Loucy (cell line): ENCODE data around the gene CDKN2D.
A peak's percentile ranks its signal among the peaks of the same experiment; 100 is the strongest.

Source experiments
- H2AFZ ChIP-seq: fragments of 200-600 bp; sonication (generic); 2 replicates; pipeline ENCODE4 v1.6.0; 2016; ENCODE audit warnings: antibody characterized with exemption, mild to moderate bottlenecking, low read length, moderate library complexity
- H3F3A ChIP-seq: fragments of 200-600 bp; 2 replicates; pipeline ENCODE4 v1.6.0; 2016; ENCODE audit warnings: antibody characterized with exemption, low read depth, mild to moderate bottlenecking
- H3K27me3 ChIP-seq: fragments of 200-600 bp; sonication (generic); 2 replicates; pipeline ENCODE4 v1.6.1; 2014; ENCODE audit warnings: low read length, mild to moderate bottlenecking; ENCODE audit not compliant: insufficient read depth, poor library complexity, severe bottlenecking
- H3K36me3 ChIP-seq: fragments of 200-600 bp; sonication (generic); 2 replicates; pipeline ENCODE4 v1.6.1; 2016; ENCODE audit warnings: low read length; ENCODE audit not compliant: insufficient read depth
- H3K4me1 ChIP-seq: fragments of 200-600 bp; sonication (generic); 2 replicates; pipeline ENCODE4 v1.5.1; 2014; ENCODE audit warnings: low read length, mild to moderate bottlenecking; ENCODE audit not compliant: insufficient read depth, poor library complexity, severe bottlenecking
- H3K4me2 ChIP-seq: fragments of 200-600 bp; sonication (generic); 2 replicates; pipeline ENCODE4 v1.6.0; 2014; ENCODE audit warnings: antibody characterized with exemption, low read length, low read depth, mild to moderate bottlenecking; ENCODE audit not compliant: poor library complexity, severe bottlenecking
- H3K4me3 ChIP-seq: fragments of 200-600 bp; sonication (generic); 2 replicates; pipeline ENCODE4 v1.5.1; 2014; ENCODE audit warnings: low read length, mild to moderate bottlenecking, mixed read lengths; ENCODE audit not compliant: poor library complexity, severe bottlenecking
- H3K79me2 ChIP-seq: fragments of 200-600 bp; sonication (generic); 2 replicates; pipeline ENCODE4 v1.6.1; 2014; ENCODE audit warnings: low read length; ENCODE audit not compliant: insufficient read depth
- H3K9ac ChIP-seq: fragments of 200-600 bp; sonication (generic); 2 replicates; pipeline ENCODE4 v1.6.0; 2014; ENCODE audit warnings: mild to moderate bottlenecking, low read depth, low read length, moderate library complexity; ENCODE audit not compliant: poor library complexity, severe bottlenecking
- H3K9me2 ChIP-seq: fragments of 200-600 bp; sonication (generic); replicated peaks from 2 replicates; pipeline ENCODE4 v1.6.1; 2016; ENCODE audit warnings: low read depth, low read length, mixed read lengths
- H3K9me3 ChIP-seq: fragments of 200-600 bp; sonication (generic); 2 replicates; pipeline ENCODE4 v1.6.1; 2014; ENCODE audit warnings: mild to moderate bottlenecking, antibody characterized with exemption, low read length, low read depth; ENCODE audit not compliant: insufficient read depth
- H4K20me1 ChIP-seq: fragments of 200-600 bp; sonication (generic); 2 replicates; pipeline ENCODE4 v1.6.0; 2014; ENCODE audit warnings: antibody characterized with exemption, low read length, mild to moderate bottlenecking; ENCODE audit not compliant: insufficient read depth, poor library complexity, severe bottlenecking
- EZH2phosphoT487 ChIP-seq: fragments of 200-600 bp; IDR thresholded peaks from 2 replicates; pipeline ENCODE4 v1.6.1; 2018; ENCODE audit warnings: antibody characterized with exemption, mild to moderate bottlenecking, moderate library complexity, borderline replicate concordance
- TF ChIP-seq, protein P1 (sequence below): fragments of 200-600 bp; sonication (generic); conservative IDR thresholded peaks from 2 replicates; pipeline ENCODE4 v1.5.1; 2014; ENCODE audit warnings: mild to moderate bottlenecking, antibody characterized with exemption, low read length

The CDKN2D gene

DNA sequence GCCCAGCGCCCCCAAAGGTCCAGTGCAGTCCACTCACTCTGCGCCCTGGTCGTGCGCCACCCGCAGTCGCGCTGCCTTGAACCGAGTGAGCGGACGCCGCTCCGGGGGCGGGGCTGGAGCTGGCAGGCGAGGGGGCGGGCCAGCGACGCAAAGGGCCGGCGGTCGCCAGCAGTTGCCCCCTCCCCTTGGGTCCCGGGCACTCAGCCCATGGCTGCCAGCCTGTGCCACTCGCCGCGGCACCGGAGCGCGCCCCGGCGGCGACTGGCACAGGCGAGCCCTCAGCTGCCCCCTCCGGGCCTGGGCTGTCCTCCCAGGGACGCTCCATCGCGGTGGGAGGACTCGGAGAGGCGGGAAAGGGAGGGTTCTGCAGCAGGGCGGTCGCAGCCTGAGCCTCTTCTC, 51.4 kb downstream of the CDKN2D start, which contains the start of gene S1PR5:
TSS of gene S1PR5 (minus strand) at position 87 of the 399 bp plus-strand sequence. CDS start 2,436 bp downstream, outside the sequence.
- H3K4me1 ChIP-seq, result peaks cover 4% of the 10 kb centered on the region
- TF ChIP-seq, protein P1, sequence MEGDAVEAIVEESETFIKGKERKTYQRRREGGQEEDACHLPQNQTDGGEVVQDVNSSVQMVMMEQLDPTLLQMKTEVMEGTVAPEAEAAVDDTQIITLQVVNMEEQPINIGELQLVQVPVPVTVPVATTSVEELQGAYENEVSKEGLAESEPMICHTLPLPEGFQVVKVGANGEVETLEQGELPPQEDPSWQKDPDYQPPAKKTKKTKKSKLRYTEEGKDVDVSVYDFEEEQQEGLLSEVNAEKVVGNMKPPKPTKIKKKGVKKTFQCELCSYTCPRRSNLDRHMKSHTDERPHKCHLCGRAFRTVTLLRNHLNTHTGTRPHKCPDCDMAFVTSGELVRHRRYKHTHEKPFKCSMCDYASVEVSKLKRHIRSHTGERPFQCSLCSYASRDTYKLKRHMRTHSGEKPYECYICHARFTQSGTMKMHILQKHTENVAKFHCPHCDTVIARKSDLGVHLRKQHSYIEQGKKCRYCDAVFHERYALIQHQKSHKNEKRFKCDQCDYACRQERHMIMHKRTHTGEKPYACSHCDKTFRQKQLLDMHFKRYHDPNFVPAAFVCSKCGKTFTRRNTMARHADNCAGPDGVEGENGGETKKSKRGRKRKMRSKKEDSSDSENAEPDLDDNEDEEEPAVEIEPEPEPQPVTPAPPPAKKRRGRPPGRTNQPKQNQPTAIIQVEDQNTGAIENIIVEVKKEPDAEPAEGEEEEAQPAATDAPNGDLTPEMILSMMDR, result no peak
- TF ChIP-seq EZH2phosphoT487, result no peak
- H3F3A ChIP-seq, result no peaks in the 10 kb centered on the region
- H3K4me2 ChIP-seq, result no peak within 1 kb of the TSS
- no peaks in the 10 kb centered on the region for H3K27me3 ChIP-seq
- no peak within 1 kb of the TSS for H3K9ac ChIP-seq
- H3K4me3 ChIP-seq, result no peak within 1 kb of the TSS
- H2AFZ ChIP-seq, result peak within 1 kb of the TSS; percentile 65; the same call in 1 of the 2 replicates
- H3K36me3 ChIP-seq, result no peaks in the 10 kb centered on the region
- H3K79me2 ChIP-seq, result no peaks in the 10 kb centered on the region
- H3K9me3 ChIP-seq, result no peaks in the 10 kb centered on the region
- H3K9me2 ChIP-seq, result no peaks in the 10 kb centered on the region
- no peaks in the 10 kb centered on the region for H4K20me1 ChIP-seq

DNA sequence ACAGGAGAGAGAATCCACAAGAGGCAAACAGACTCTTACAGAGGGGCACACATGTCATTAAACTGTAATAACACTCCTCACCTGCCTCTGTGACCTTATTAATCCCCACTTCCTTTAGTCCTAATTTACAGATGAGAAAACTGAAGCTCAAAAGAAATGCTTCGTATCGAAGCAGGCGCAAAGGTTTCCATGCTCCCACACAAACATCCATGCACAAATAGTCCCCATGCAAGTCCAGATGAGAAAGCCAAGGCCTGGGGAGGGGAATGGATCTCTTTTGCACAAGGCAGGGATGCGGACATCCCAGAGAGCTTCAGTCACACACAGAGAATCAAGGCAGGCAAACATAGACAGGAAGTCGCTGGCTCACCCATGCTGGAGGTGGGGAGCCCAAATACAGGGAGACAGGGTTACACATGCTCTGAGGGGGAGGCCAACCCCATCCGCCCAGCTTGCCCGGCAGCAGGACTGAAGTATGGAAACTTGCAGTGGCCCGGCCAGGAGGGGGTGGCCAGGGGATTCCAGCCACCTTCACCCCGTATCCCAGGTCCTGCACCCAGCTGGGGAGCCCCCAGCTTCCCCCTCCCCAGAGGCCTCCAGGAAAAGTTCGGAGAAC, 52.0 kb downstream of the CDKN2D start:
- peaks cover 4% of the 10 kb centered on the region for H3K4me1 ChIP-seq
- no peak overlapping the region for H3K9ac ChIP-seq
- H3K27me3 ChIP-seq, result no peaks in the 10 kb centered on the region
- no peak overlapping the region for H3K4me2 ChIP-seq
- no peak overlapping the region for H3K4me3 ChIP-seq
- no peaks in the 10 kb centered on the region for H3K79me2 ChIP-seq
- H3K36me3 ChIP-seq, result no peaks in the 10 kb centered on the region
- H3F3A ChIP-seq, result no peaks in the 10 kb centered on the region
- peak overlapping the region; percentile 65; the same call in 1 of the 2 replicates for H2AFZ ChIP-seq
- TF ChIP-seq EZH2phosphoT487, result no peak
- TF ChIP-seq, protein P1, result no peak
- H3K9me3 ChIP-seq, result no peaks in the 10 kb centered on the region
- H4K20me1 ChIP-seq, result no peaks in the 10 kb centered on the region
- no peaks in the 10 kb centered on the region for H3K9me2 ChIP-seq
